DOHH2 (cell line): Measurements from ENCODE around the gene FAM32A.
A peak's percentile ranks its signal among the peaks of the same experiment; 100 is the strongest.

Experiments
- H3F3A ChIP-seq: fragments of 200-600 bp; sonication (generic), shearing (Covaris generic); 2 replicates; pipeline ENCODE4 v1.6.0; 2016; ENCODE audit warnings: antibody characterized with exemption, mild to moderate bottlenecking; ENCODE audit not compliant: control insufficient read depth, insufficient read depth
- H3K27ac ChIP-seq: fragments of 200-600 bp; sonication (generic); 2 replicates; pipeline ENCODE4 v1.5.1; 2014; ENCODE audit warnings: low read depth, mild to moderate bottlenecking, low read length, moderate library complexity
- H3K27me3 ChIP-seq: fragments of 200-600 bp; sonication (generic); 2 replicates; pipeline ENCODE4 v1.6.1; 2014; ENCODE audit warnings: mild to moderate bottlenecking, low read length, mixed read lengths; ENCODE audit not compliant: control insufficient read depth
- H3K36me3 ChIP-seq: fragments of 200-600 bp; sonication (generic); 2 replicates; pipeline ENCODE4 v1.6.1; 2014; ENCODE audit warnings: mild to moderate bottlenecking, low read length, moderate library complexity, mixed read lengths; ENCODE audit not compliant: control insufficient read depth
- H3K4me1 ChIP-seq: fragments of 200-600 bp; sonication (generic); 2 replicates; pipeline ENCODE4 v1.6.1; 2014; ENCODE audit warnings: mild to moderate bottlenecking, low read length, mixed read lengths; ENCODE audit not compliant: control insufficient read depth
- H3K4me2 ChIP-seq: fragments of 200-600 bp; sonication (generic); 2 replicates; pipeline ENCODE4 v1.6.0; 2014; ENCODE audit warnings: mild to moderate bottlenecking, low read length, moderate library complexity
- H3K4me3 ChIP-seq: fragments of 200-600 bp; sonication (generic); 2 replicates; pipeline ENCODE4 v1.5.1; 2014; ENCODE audit warnings: mild to moderate bottlenecking, low read length, mixed read lengths
- H3K79me2 ChIP-seq: fragments of 200-600 bp; sonication (generic); 2 replicates; pipeline ENCODE4 v1.6.1; 2014; ENCODE audit warnings: mild to moderate bottlenecking, low read length, mixed read lengths; ENCODE audit not compliant: control insufficient read depth
- H3K9me2 ChIP-seq: fragments of 200-600 bp; sonication (generic); replicated peaks from 2 replicates; pipeline ENCODE4 v1.6.1; 2014; ENCODE audit warnings: mild to moderate bottlenecking, low read length, mixed read lengths; ENCODE audit not compliant: control insufficient read depth
- H3K9me3 ChIP-seq: fragments of 200-600 bp; sonication (generic); 2 replicates; pipeline ENCODE4 v1.6.1; 2014; ENCODE audit warnings: antibody characterized with exemption, low read length, mixed read lengths; ENCODE audit not compliant: control insufficient read depth, insufficient read depth
- H4K20me1 ChIP-seq: fragments of 200-600 bp; sonication (generic); 2 replicates; pipeline ENCODE4 v1.6.0; 2014; ENCODE audit warnings: low read depth, mild to moderate bottlenecking, antibody characterized with exemption, low read length, moderate library complexity; ENCODE audit not compliant: control insufficient read depth, insufficient read depth
- EZH2phosphoT487 ChIP-seq: fragments of 200-600 bp; sonication (generic); IDR thresholded peaks from 2 replicates; pipeline ENCODE4 v1.6.1; 2017; ENCODE audit warnings: borderline replicate concordance, mild to moderate bottlenecking, antibody characterized with exemption, low read length, moderate library complexity, mixed read lengths
- TF ChIP-seq, protein P1 (sequence below): fragments of 200-600 bp; sonication (generic); IDR thresholded peaks from one replicate; pipeline ENCODE4 v1.5.1; 2014; ENCODE audit warnings: antibody characterized with exemption, mild to moderate bottlenecking, low read depth, low read length; ENCODE audit not compliant: poor library complexity, severe bottlenecking

FAM32A gene

DNA sequence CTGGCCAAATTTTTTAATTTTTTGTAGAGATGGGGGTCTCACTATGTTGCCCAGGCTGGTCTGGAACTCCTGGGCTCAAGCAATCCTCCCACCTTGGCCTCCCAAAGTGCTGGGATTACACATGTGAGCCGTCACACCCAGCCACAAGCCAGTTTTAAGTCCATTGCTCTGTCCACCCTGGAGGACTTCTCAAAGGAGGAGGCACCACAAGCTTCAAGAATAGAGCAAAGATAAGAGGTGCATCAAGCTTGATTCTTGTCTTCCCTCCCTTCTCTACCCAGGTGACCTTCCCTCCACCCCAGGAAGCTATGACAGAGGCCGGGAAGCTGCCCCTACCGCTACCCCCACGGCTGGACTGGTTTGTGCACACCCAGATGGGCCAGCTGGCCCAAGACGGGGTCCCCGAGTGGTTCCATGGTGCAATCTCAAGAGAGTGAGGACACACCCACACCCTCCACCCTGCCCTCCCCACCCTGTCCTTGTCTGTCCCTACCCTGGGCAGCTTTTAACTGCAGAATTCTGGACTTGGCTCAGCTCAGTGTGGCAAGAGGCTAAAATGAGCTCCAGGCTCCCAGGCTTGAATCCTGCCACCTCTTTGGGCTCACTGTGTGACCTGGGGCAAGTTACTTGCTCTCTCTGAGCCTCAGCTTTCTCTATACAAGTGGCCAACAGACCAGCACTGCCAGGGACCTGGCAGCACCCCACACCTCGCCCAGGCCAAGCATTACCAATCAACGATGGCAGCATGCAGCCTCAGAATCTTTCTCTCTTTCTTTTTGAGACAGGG, 36.6 kb upstream of the FAM32A start:
- Histone ChIP-seq H3K4me1 (peaks cover 71% of the 10 kb centered on the region), H3K4me3 (peak overlapping the region; percentile 37), H3K4me2 (peak overlapping the region; percentile 93)

DNA sequence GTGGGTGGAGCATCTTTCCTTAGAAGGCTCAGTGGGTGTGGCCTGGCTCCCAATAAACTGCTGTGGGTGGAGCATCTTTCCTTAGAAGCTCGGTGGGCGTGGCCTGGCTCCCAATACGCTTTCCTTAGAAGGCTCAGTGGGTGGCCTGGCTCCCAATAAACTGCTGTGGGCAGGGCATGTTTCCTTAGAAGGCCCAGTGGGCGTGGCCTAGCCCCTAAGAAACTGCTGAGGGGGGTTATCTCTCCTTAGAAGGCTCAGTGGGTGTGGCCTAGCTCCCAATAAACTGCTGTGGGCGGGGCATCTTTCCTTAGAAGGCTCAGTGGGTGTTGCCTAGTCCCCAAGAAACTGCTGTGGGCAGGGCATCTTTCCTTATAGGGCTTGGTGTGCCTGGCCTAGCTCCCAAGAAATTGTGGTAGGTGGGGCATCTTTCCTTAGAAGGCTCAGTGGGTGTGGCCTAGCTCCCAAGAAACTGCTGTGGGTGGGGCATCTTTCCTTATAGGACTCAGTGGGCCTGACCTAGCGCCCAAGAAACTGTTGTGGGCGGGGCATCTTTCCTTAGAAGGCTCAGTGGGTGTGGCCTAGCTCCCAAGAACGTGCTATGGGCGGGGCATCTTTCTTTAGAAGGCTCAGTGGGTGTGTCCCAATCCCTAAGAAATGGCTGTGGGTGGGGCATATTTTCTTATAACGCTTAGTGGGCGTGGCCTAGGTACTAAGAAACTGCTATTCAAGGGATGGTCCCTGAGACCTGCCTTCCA, 31.5 kb upstream of the FAM32A start:
- no peaks in the 10 kb centered on the region for H3K27me3 ChIP-seq
- peaks cover 26% of the 10 kb centered on the region for H3F3A ChIP-seq
- H3K27ac ChIP-seq, result no peak overlapping the region
- peaks cover 3% of the 10 kb centered on the region; the same call in 1 of the 2 replicates for H3K9me3 ChIP-seq
- TF ChIP-seq EZH2phosphoT487, result no peak
- TF ChIP-seq, protein P1, sequence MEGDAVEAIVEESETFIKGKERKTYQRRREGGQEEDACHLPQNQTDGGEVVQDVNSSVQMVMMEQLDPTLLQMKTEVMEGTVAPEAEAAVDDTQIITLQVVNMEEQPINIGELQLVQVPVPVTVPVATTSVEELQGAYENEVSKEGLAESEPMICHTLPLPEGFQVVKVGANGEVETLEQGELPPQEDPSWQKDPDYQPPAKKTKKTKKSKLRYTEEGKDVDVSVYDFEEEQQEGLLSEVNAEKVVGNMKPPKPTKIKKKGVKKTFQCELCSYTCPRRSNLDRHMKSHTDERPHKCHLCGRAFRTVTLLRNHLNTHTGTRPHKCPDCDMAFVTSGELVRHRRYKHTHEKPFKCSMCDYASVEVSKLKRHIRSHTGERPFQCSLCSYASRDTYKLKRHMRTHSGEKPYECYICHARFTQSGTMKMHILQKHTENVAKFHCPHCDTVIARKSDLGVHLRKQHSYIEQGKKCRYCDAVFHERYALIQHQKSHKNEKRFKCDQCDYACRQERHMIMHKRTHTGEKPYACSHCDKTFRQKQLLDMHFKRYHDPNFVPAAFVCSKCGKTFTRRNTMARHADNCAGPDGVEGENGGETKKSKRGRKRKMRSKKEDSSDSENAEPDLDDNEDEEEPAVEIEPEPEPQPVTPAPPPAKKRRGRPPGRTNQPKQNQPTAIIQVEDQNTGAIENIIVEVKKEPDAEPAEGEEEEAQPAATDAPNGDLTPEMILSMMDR, result no peak
- H3K79me2 ChIP-seq, result peaks cover 32% of the 10 kb centered on the region
- H3K4me3 ChIP-seq, result no peak overlapping the region
- H3K36me3 ChIP-seq, result peaks cover 91% of the 10 kb centered on the region
- H4K20me1 ChIP-seq, result peaks cover 25% of the 10 kb centered on the region
- H3K4me2 ChIP-seq, result no peak overlapping the region; the same call in 1 of the 2 replicates
- H3K4me1 ChIP-seq, result peaks cover 60% of the 10 kb centered on the region
- no peaks in the 10 kb centered on the region for H3K9me2 ChIP-seq

More for the DNA sequence above, 36.6 kb upstream of the FAM32A start:
- Histone ChIP-seq H3F3A (peaks cover 19% of the 10 kb centered on the region), H3K9me2 (no peaks in the 10 kb centered on the region), H3K36me3 (peaks cover 83% of the 10 kb centered on the region), H4K20me1 (peaks cover 13% of the 10 kb centered on the region), H3K79me2 (peaks cover 82% of the 10 kb centered on the region), H3K27me3 (no peaks in the 10 kb centered on the region), H3K9me3 (peaks cover 3% of the 10 kb centered on the region; the same call in 1 of the 2 replicates), H3K27ac (peak overlapping the region; percentile 93)
- no peak for TF ChIP-seq EZH2phosphoT487
- TF ChIP-seq, protein P1, result no peak

DNA sequence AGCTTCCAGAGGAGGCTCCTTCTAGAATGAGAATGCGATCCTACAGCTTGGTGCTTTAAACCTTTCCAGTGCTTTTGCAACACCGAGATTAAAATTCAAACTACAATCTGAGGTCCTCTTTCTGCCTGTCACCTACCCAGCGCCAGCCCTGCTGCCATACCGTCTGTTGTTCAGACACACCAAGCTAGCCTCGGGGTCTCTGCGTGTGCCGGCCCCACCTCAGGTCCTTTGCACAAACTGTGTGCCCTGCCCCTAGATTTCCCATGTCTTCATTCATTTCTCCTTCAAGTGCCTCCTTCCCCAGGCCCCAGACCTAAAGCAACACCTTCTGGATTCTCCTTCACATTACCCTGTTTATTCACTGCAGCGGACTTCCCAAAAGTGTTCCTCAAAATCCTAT, 30.7 kb upstream of the FAM32A start:
- H3K9me2 ChIP-seq, result no peaks in the 10 kb centered on the region
- H3K36me3 ChIP-seq, result peaks cover 83% of the 10 kb centered on the region
- H3F3A ChIP-seq, result peaks cover 23% of the 10 kb centered on the region
- TF ChIP-seq, protein P1, result no peak
- H3K27ac ChIP-seq, result 0 out of 2 replicates have a peak overlapping the region, but pooled peaks have one; percentile 26
- peaks cover 24% of the 10 kb centered on the region for H3K79me2 ChIP-seq
- H3K4me1 ChIP-seq, result peaks cover 52% of the 10 kb centered on the region
- H3K4me3 ChIP-seq, result no peak overlapping the region
- H3K4me2 ChIP-seq, result peak overlapping the region; percentile 32
- H3K9me3 ChIP-seq, result peaks cover 3% of the 10 kb centered on the region; the same call in 1 of the 2 replicates
- H4K20me1 ChIP-seq, result peaks cover 25% of the 10 kb centered on the region
- H3K27me3 ChIP-seq, result no peaks in the 10 kb centered on the region
